GM21717 (cell line): ENCODE results near the gene FDXR.

Source experiments
- ATAC-seq: cut with Tn5 transposase; IDR thresholded peaks from one replicate; pipeline ENCODE4 v1.9.1; 2021; ENCODE audit warnings: mild to moderate bottlenecking, moderate library complexity; ENCODE audit not compliant: unreplicated experiment

FDXR gene

DNA sequence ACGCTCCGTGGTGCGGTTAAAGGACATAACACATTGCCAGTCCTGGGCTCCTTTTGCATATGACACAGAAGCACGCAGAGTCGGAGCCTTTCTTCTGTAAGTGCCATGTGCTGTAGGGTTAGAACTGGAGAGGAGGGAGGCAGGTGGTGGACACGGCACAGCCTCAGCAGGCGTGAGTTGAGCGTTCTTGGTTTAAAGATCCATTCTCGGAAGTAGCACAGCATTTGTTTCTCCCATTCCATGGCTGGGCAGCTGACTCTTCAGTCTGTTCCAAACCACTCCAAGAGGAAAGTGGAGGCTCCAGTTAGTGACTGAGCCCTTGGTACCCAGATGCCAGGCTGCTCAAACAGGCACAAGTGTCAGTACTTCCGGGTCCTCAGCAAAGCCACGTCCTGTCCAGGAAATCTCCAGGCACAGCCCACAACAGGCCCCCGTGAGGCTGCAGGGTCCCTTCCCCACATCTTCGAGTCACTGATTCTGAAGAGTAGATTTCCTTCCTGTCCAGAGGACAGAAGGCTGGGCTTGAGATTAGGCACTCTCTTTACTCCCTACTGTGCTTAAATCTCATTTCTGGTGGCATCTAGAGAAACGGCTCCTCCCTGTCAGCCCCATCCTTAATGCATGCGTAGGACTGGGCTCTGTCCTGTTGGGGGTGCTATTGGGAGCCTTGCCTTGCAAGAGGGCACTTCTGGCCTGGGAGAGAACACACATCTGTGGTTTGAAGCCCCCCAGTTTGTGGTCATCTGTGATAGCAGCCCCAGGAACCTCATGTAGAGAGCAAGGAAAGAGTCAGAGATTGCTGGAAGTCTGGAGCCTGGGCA is 57.0 kb downstream of the FDXR start:
- no peak for ATAC-seq

- ATAC-seq: no peak
Measured at GRCh38 chr17:74815067-74815466, 57.7 kb downstream of the FDXR start.

- ATAC-seq: no peak
Measured at GRCh38 chr17:74814453-74814852, 58.3 kb downstream of the FDXR start.
